ENCODE results near the gene SDK1. TPM values are rescaled to one million over a fixed set of nuclear protein-coding genes. Genes with fewer than 3 reads are reported as not detected.

SDK1 gene
- total and polyA plus RNA-seq, 7 experiments from 2014 or later: 0.07 to 2.5 (median 0.54) TPM

DNA sequence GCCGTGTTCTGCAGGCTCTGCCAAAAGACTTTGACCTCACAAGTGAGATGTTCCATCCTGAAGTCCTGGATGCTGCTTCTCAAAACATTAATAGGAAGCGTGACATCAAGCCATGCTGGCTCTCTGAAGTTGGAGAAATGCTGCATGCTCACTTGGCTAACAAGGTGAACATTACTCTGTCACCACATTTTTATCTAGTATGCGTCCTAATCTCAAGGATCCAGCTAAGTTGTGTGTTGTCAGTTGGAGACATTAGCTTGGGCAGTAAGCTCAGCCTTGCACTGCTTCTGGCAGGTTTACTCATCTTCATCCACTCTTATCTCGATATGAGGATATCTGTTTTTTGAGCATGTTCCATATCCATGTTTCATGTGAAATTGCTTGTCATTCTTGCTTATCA, 165.2 kb downstream of the SDK1 start:
- H3K27me3 ChIP-seq (ENCODE audit: control insufficient read depth in 2 of 2, insufficient read depth in 2 of 2, low read length in 2 of 2): no peaks in the 10 kb centered on the region
- ATAC-seq (no peak), DNase-seq (no peak)
- H3K36me3 Mint-ChIP-seq: peaks cover 0 to 4% (median 0%) of the 10 kb centered on the region in 5 donors
- ChIA-PET POLR2A (no interaction called here), CTCF (no interaction called here)
- intact Hi-C loops (cut with micrococcal nuclease): loop anchor here (10.0 kb wide), 1 partner anchor 601 kb away; no protein-coding TSS in a partner anchor
- H3K36me3 ChIP-seq (ENCODE audit: control insufficient read depth in 2 of 3, insufficient read depth in 3 of 3, low read length in 3 of 3): no peaks in the 10 kb centered on the region
- H3K4me1 Mint-ChIP-seq: peaks cover 19 to 73% (median 55%) of the 10 kb centered on the region in 7 donors
- H3K27me3 Mint-ChIP-seq: no peaks in the 10 kb centered on the region
- no peaks in the 10 kb centered on the region for H3K9me3 Mint-ChIP-seq
- H3K4me3 ChIP-seq (ENCODE audit: low read length): no peak overlapping the region
- H3K27ac ChIP-seq (ENCODE audit: low read depth, low read length): no peak overlapping the region
- H3K4me1 ChIP-seq (ENCODE audit: control insufficient read depth in 2 of 2, insufficient read depth in 2 of 2, low read length in 2 of 2): peaks cover 12 to 31% of the 10 kb centered on the region in 2 donors
- no peak overlapping the region for H3K4me3 Mint-ChIP-seq
- H3K27ac Mint-ChIP-seq: peak overlapping the region in 1 of 9 donors; percentile 50
- H3K9me3 ChIP-seq (ENCODE audit: control insufficient read depth in 2 of 3, low read length in 3 of 3): no peaks in the 10 kb centered on the region

DNA sequence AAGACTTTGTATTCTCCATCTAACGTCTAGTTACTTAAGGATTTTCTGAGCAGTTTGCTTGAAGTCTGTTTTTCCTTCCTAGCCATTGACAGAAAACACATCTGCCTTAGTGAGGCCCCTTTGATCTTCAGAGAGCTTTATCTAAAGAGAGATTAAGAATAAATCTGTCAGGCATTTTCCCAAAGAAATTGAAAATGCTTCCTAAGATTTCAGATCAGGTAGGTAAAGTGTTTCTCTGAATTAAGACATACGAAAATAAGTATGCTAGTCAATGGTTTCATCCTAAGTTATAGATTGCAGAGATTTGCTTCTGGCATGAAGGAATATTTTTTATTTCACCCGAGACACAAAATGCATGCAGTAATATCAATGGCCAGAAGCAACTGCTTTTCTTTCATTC, 168.6 kb downstream of the SDK1 start:
- Mint-ChIP-seq H3K4me1 (peaks cover 3 to 61% (median 40%) of the 10 kb centered on the region in 7 donors), H3K36me3 (peaks cover 0 to 4% (median 0%) of the 10 kb centered on the region in 5 donors), H3K27ac (peak overlapping the region in 2 of 9 donors; percentile 64 to 65), H3K27me3 (no peaks in the 10 kb centered on the region), H3K4me3 (peak overlapping the region in 1 of 10 donors; percentile 11), H3K9me3 (peaks cover 0 to 2% (median 0%) of the 10 kb centered on the region in 11 donors)
- H3K27ac ChIP-seq (ENCODE audit: low read depth, low read length): no peak overlapping the region
- CTCF ChIA-PET: no interaction called here
- H3K4me1 ChIP-seq (ENCODE audit: control insufficient read depth in 2 of 2, insufficient read depth in 2 of 2, low read length in 2 of 2): peaks cover 0 to 10% of the 10 kb centered on the region in 2 donors
- POLR2A ChIA-PET: no interaction called here
- H3K4me3 ChIP-seq (ENCODE audit: low read length): no peak overlapping the region
- H3K9me3 ChIP-seq (ENCODE audit: control insufficient read depth in 2 of 3, low read length in 3 of 3): no peaks in the 10 kb centered on the region
- intact Hi-C loops (cut with micrococcal nuclease): loop anchor here (10.0 kb wide), 1 partner anchor 605 kb away; no protein-coding TSS in a partner anchor
- ATAC-seq (no peak), DNase-seq (no peak)
- no peaks in the 10 kb centered on the region for H3K36me3 ChIP-seq (ENCODE audit: control insufficient read depth in 2 of 3, insufficient read depth in 3 of 3, low read length in 3 of 3)
- H3K27me3 ChIP-seq (ENCODE audit: control insufficient read depth in 2 of 2, insufficient read depth in 2 of 2, low read length in 2 of 2): no peaks in the 10 kb centered on the region

DNA sequence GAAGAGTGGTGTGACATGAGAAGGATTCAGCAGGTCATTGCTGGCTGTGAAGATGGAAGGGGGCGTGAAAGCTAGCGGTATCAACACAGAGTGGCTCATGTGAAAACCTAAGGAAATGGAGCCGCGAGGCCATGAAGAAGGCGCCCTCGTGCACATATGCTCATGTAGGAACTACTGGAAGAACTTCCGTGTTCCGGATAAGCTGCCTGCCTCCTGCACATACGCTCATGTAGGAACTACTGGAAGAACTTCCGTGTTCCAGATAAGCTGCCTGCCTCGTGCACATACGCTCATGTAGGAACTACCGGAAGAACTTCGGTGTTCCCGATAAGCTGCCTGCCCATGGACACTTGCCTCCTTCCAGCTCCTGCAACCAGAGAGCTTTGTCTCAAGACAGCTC, 179.1 kb downstream of the SDK1 start:
- peaks cover 0 to 19% (median 10%) of the 10 kb centered on the region in 7 donors for H3K4me1 Mint-ChIP-seq
- POLR2A ChIA-PET: interaction anchor here (0.6 kb wide), 1 partner anchor 121 kb away, joined by 3 read pairs; no protein-coding TSS in a partner anchor
- peaks cover 0 to 7% (median 0%) of the 10 kb centered on the region in 5 donors for H3K27me3 Mint-ChIP-seq

DNA sequence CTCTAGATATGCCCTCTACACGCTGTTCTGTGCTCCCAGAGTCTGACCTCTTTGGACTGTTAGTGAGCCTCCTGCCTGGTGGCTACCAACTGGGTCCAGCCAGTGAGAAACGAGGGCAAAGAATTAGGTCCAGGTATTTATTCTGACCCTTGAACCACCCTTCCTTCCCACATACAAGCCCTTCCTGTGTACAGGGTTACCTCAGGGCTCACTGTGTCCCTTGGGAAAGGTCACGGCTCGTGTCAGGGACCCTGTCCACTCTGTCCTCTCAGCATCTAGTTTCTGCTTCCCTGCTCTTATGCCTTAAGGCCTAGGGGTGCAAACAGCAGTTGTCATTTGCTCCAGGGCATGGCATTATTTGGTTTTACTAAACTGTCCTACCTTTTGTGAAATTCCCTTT, 180.4 kb downstream of the SDK1 start:
- Histone ChIP-seq H3K4me1 (ENCODE audit: control insufficient read depth in 2 of 2, insufficient read depth in 2 of 2, low read length in 2 of 2) (no peaks in the 10 kb centered on the region), H3K27ac (ENCODE audit: low read depth, low read length) (no peak overlapping the region), H3K36me3 (ENCODE audit: control insufficient read depth in 2 of 3, insufficient read depth in 3 of 3, low read length in 3 of 3) (no peaks in the 10 kb centered on the region), H3K27me3 (ENCODE audit: control insufficient read depth in 2 of 2, insufficient read depth in 2 of 2, low read length in 2 of 2) (no peaks in the 10 kb centered on the region), H3K9me3 (ENCODE audit: control insufficient read depth in 2 of 3, low read length in 3 of 3) (no peaks in the 10 kb centered on the region), H3K4me3 (ENCODE audit: low read length) (no peak overlapping the region)
- ATAC-seq (no peak), DNase-seq (no peak)
- H3K27me3 Mint-ChIP-seq: peaks cover 0 to 11% (median 0%) of the 10 kb centered on the region in 5 donors
- ChIA-PET POLR2A (no interaction called here), CTCF (interaction anchor here (0.8 kb wide), 1 partner anchor 14 kb away, joined by 3 read pairs; no protein-coding TSS in a partner anchor)
- H3K4me1 Mint-ChIP-seq: peaks cover 0 to 11% (median 3%) of the 10 kb centered on the region in 7 donors
- H3K9me3 Mint-ChIP-seq: no peaks in the 10 kb centered on the region
- H3K36me3 Mint-ChIP-seq: no peaks in the 10 kb centered on the region
- H3K4me3 Mint-ChIP-seq: no peak overlapping the region
- intact Hi-C loops (cut with micrococcal nuclease): loop anchor here in 1 of 2 donors (5.0 kb wide), 1 partner anchor 179 kb away; the partner anchor contains the start of gene SDK1
- peak overlapping the region in 1 of 9 donors; percentile 11 for H3K27ac Mint-ChIP-seq

More for the DNA sequence above, 179.1 kb downstream of the SDK1 start:
- H3K4me1 ChIP-seq (ENCODE audit: control insufficient read depth in 2 of 2, insufficient read depth in 2 of 2, low read length in 2 of 2): no peaks in the 10 kb centered on the region
- no peak overlapping the region for H3K27ac ChIP-seq (ENCODE audit: low read depth, low read length)
- DNase-seq (no peak), ATAC-seq (no peak)
- no peaks in the 10 kb centered on the region for H3K36me3 Mint-ChIP-seq
- H3K4me3 ChIP-seq (ENCODE audit: low read length): no peak overlapping the region
- H3K9me3 ChIP-seq (ENCODE audit: control insufficient read depth in 2 of 3, low read length in 3 of 3): no peaks in the 10 kb centered on the region
- CTCF ChIA-PET: no interaction called here
- H3K27me3 ChIP-seq (ENCODE audit: control insufficient read depth in 2 of 2, insufficient read depth in 2 of 2, low read length in 2 of 2): no peaks in the 10 kb centered on the region
- no peak overlapping the region for H3K27ac Mint-ChIP-seq
- no peaks in the 10 kb centered on the region for H3K9me3 Mint-ChIP-seq
- H3K36me3 ChIP-seq (ENCODE audit: control insufficient read depth in 2 of 3, insufficient read depth in 3 of 3, low read length in 3 of 3): no peaks in the 10 kb centered on the region
- no peak overlapping the region for H3K4me3 Mint-ChIP-seq
- intact Hi-C loops (cut with micrococcal nuclease): loop anchor here in 1 of 2 donors (5.0 kb wide), 1 partner anchor 178 kb away; the partner anchor contains the start of gene SDK1

DNA sequence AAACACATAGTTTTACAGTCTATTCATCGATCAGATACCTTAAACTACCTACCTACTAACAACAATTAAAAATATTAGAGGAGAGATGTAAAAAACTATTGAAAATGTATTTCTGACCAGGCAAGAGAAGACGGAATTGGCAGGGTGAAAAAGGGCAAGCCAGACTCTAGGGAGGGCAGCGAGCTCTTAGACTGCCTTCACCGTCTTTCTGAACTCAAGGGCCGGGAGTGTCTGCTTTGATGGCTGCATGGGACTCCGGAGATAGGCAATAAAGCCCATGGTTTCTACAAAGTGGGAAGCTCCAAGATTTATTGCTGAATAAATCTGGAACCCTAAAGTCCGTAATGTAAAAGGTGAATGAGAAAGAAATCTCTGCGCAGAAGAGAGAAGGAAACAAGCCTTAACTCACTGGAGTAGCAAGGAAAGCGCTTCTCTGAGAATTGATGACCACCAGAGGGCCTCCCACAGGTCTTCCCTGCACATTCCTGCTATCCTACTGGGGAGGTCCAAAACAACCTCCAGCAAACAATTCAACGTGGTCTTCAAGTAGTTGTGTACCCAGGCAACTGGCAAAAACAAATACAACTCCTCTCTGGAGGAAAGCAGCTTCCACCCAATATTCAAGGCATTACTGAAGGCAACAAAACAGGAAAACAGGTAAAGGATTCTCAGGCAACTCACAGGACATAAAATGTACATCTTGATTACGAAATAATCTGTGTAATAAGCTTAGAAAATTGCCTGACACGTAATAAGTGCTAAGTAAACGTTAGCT, 181.3 kb downstream of the SDK1 start:
- Mint-ChIP-seq H3K9me3 (no peaks in the 10 kb centered on the region), H3K4me1 (peaks cover 0 to 11% (median 0%) of the 10 kb centered on the region in 7 donors), H3K4me3 (no peak overlapping the region), H3K27ac (peak overlapping the region in 1 of 9 donors; percentile 83), H3K36me3 (no peaks in the 10 kb centered on the region), H3K27me3 (peaks cover 0 to 13% (median 0%) of the 10 kb centered on the region in 5 donors)
- ChIA-PET POLR2A (no interaction called here), CTCF (interaction anchor here (0.5 to 0.8 kb wide), 2 partner anchors 9 to 14 kb away, joined by 3 to 7 read pairs; no protein-coding TSS in a partner anchor)
- Histone ChIP-seq H3K4me3 (ENCODE audit: low read length) (no peak overlapping the region), H3K27me3 (ENCODE audit: control insufficient read depth in 2 of 2, insufficient read depth in 2 of 2, low read length in 2 of 2) (no peaks in the 10 kb centered on the region), H3K4me1 (ENCODE audit: control insufficient read depth in 2 of 2, insufficient read depth in 2 of 2, low read length in 2 of 2) (no peaks in the 10 kb centered on the region), H3K27ac (ENCODE audit: low read depth, low read length) (no peak overlapping the region), H3K36me3 (ENCODE audit: control insufficient read depth in 2 of 3, insufficient read depth in 3 of 3, low read length in 3 of 3) (no peaks in the 10 kb centered on the region), H3K9me3 (ENCODE audit: control insufficient read depth in 2 of 3, low read length in 3 of 3) (no peaks in the 10 kb centered on the region)
- ATAC-seq (no peak), DNase-seq (no peak)
- intact Hi-C loops (cut with micrococcal nuclease): loop anchor here in 1 of 2 donors (1.0 to 5.0 kb wide), 2 partner anchors 21 to 180 kb away; partner anchors contain the start of gene SDK1

DNA sequence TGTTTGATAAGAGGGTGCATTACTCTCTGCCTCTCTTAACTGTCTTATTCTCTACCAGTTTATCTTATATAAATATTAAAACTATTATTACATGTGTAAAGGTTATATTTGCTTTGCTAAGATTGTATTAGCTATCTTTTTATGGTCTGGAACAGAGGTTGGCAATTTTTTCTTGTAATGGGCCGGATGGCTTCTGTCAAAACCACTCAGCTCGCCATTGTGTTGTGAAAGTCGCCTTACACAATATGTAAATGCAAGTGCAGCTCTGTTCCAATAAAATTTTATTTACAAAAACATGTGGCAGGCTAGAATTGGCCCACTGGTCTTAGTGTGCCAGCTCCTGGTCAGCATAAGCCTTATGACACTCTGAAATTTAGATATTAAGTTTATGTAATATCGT, 185.8 kb downstream of the SDK1 start:
- no peaks in the 10 kb centered on the region for H3K4me1 ChIP-seq (ENCODE audit: control insufficient read depth in 2 of 2, insufficient read depth in 2 of 2, low read length in 2 of 2)
- H3K9me3 ChIP-seq (ENCODE audit: control insufficient read depth in 2 of 3, low read length in 3 of 3): no peaks in the 10 kb centered on the region
- Mint-ChIP-seq H3K4me1 (peaks cover 0 to 11% (median 0%) of the 10 kb centered on the region in 7 donors), H3K27me3 (peaks cover 0 to 19% (median 0%) of the 10 kb centered on the region in 5 donors), H3K27ac (no peak overlapping the region), H3K9me3 (no peaks in the 10 kb centered on the region), H3K36me3 (no peaks in the 10 kb centered on the region), H3K4me3 (no peak overlapping the region)
- ATAC-seq (no peak), DNase-seq (no peak)
- ChIA-PET CTCF (no interaction called here), POLR2A (no interaction called here)
- no peaks in the 10 kb centered on the region for H3K36me3 ChIP-seq (ENCODE audit: control insufficient read depth in 2 of 3, insufficient read depth in 3 of 3, low read length in 3 of 3)
- H3K27ac ChIP-seq (ENCODE audit: low read depth, low read length): no peak overlapping the region
- intact Hi-C loops (cut with micrococcal nuclease): no loop called here
- H3K27me3 ChIP-seq (ENCODE audit: control insufficient read depth in 2 of 2, insufficient read depth in 2 of 2, low read length in 2 of 2): no peaks in the 10 kb centered on the region
- H3K4me3 ChIP-seq (ENCODE audit: low read length): no peak overlapping the region

Measured in naive thymus-derived CD4-positive, alpha-beta T cell (primary cell).